Keratinocyte (primary cell): ENCODE results near the gene SMCO3. TPM values are rescaled to one million over a fixed set of nuclear protein-coding genes. Genes with fewer than 3 reads are reported as not detected.

ENCODE experiments used
- DNase-seq: peaks from one replicate; pipeline ENCODE4 v3.0.0-alpha.2; 2011; ENCODE audit warnings: low read depth, missing footprints, low spot score
- FAIRE-seq: peaks from 2 replicates; lab custom pipeline; 2011; peaks lifted over from hg19 to GRCh38; lab: Jason Lieb, UNC
- H2AFZ ChIP-seq: 2 replicates; pipeline ENCODE4 v1.6.0; 2012; ENCODE audit warnings: low read length, control low read depth, inconsistent platforms; ENCODE audit not compliant: control insufficient read depth
- H3K27ac ChIP-seq: 2 replicates; pipeline ENCODE4 v1.5.1; 2011; ENCODE audit warnings: low read length; ENCODE audit not compliant: control insufficient read depth, insufficient read depth
- H3K27me3 ChIP-seq: 3 replicates; pipeline ENCODE4 v1.6.0; 2011; ENCODE audit warnings: low read length; ENCODE audit not compliant: control insufficient read depth, insufficient read depth; ENCODE audit errors: extremely low read depth
- H3K36me3 ChIP-seq, 2 experiments: 2 replicates in 1 of 2; 3 replicates in 1 of 2; pipeline ENCODE4 v1.5.1; 2011; ENCODE audit warnings: low read length in 2 of 2, mild to moderate bottlenecking in 1 of 2; ENCODE audit not compliant: control insufficient read depth in 2 of 2, insufficient read depth in 2 of 2; ENCODE audit errors: extremely low read depth in 1 of 2
- H3K4me1 ChIP-seq: 3 replicates; pipeline ENCODE4 v1.5.1; 2011; ENCODE audit warnings: low read length; ENCODE audit not compliant: control insufficient read depth, insufficient read depth; ENCODE audit errors: extremely low read depth
- H3K4me2 ChIP-seq: 3 replicates; pipeline ENCODE4 v1.6.0; 2011; ENCODE audit warnings: low read depth, low read length; ENCODE audit not compliant: control insufficient read depth, insufficient read depth; ENCODE audit errors: extremely low read depth
- H3K4me3 ChIP-seq, 3 experiments: fragments of 200-600 bp in 1 of 3; sonication (generic) in 1 of 3; 2 replicates in 2 of 3; 3 replicates in 1 of 3; pipeline ENCODE4 v1.5.1; 2011 to 2016; ENCODE audit warnings: low read length in 3 of 3, mild to moderate bottlenecking in 3 of 3, control low read depth in 2 of 3, inconsistent platforms in 1 of 3, low read depth in 1 of 3, mixed read lengths in 1 of 3, mixed run types in 1 of 3, moderate library complexity in 1 of 3; ENCODE audit not compliant: control insufficient read depth in 2 of 3, insufficient read depth in 2 of 3; ENCODE audit errors: extremely low read depth in 1 of 3
- H3K79me2 ChIP-seq: 2 replicates; pipeline ENCODE4 v1.6.0; 2012; ENCODE audit warnings: low read length; ENCODE audit not compliant: control insufficient read depth, insufficient read depth
- H3K9ac ChIP-seq: 3 replicates; pipeline ENCODE4 v1.6.0; 2011; ENCODE audit warnings: low read length; ENCODE audit not compliant: control insufficient read depth, insufficient read depth; ENCODE audit errors: extremely low read depth
- H3K9me1 ChIP-seq: 3 replicates; pipeline ENCODE4 v1.6.0; 2011; ENCODE audit warnings: low read length; ENCODE audit not compliant: control insufficient read depth, insufficient read depth; ENCODE audit errors: extremely low read depth
- H3K9me3 ChIP-seq: 2 replicates; pipeline ENCODE4 v1.5.1; 2012; ENCODE audit warnings: low read depth, low read length; ENCODE audit not compliant: control insufficient read depth
- H4K20me1 ChIP-seq: 3 replicates; pipeline ENCODE4 v1.6.0; 2011; ENCODE audit warnings: low read length; ENCODE audit not compliant: control insufficient read depth, insufficient read depth; ENCODE audit errors: extremely low read depth
- CTCF ChIP-seq, 3 experiments: IDR thresholded peaks in 1 of 3; conservative IDR thresholded peaks in 1 of 3; optimal IDR thresholded peaks in 1 of 3; 2 replicates in 2 of 3; 3 replicates in 1 of 3; pipeline versions ENCODE3 to v1.5.1; 2011; ENCODE audit warnings: low read length in 3 of 3, mild to moderate bottlenecking in 3 of 3, moderate library complexity in 2 of 3, control low read depth in 1 of 3, inconsistent platforms in 1 of 3; ENCODE audit not compliant: insufficient read depth in 2 of 3; ENCODE audit errors: extremely low read depth in 1 of 3
- EZH2 ChIP-seq: IDR thresholded peaks from one replicate; pipeline ENCODE4 v1.6.1; 2012; ENCODE audit warnings: inconsistent platforms, mild to moderate bottlenecking, low read length, moderate library complexity
- dilution Hi-C: fragments of 300-500 bp; cut with MboI; formaldehyde crosslinking; loops from one replicate; pipeline ENCODE4 v1.7.0; 2020; ENCODE audit warnings: low sequenced_read_pairs; ENCODE audit not compliant: extremely low pct_ligation_motif_present
- polyA plus RNA-seq, 5 experiments: library from polyadenylated mRNA; depleted of rRNA in 3 of 5; stranded (reverse) in 3 of 5; stranded (forward) in 1 of 5; unstranded in 1 of 5; fragments of >200 nt; gene quantifications; 1 replicate in 1 of 5; 2 replicates in 3 of 5; 3 replicates in 1 of 5; pipeline versions ENCODE4 v1.2.1 to v1.2.3, GENCODE V29; 2011 to 2012; ENCODE audit warnings: missing spikeins in 2 of 5, low read depth in 1 of 5, low replicate concordance in 1 of 5

SMCO3 gene
- polyA plus RNA-seq, 1 donor (not counting 4 experiments of a cell fraction or from before 2014, with no cell fraction given) = not detected

- DNase-seq (no peak), FAIRE-seq (no peak)
- TF ChIP-seq EZH2 (no peak), CTCF (optimal IDR thresholded peaks at IDR 0.05 in 1 of 3, IDR thresholded peaks at IDR 0.05 in 1 of 3, conservative IDR thresholded peaks at IDR 0.05 in 1 of 3; ENCODE audit: extremely low read depth in 1 of 3, insufficient read depth in 2 of 3, low read length in 3 of 3) (peak in 1 of 3 experiments; percentile 5)
- dilution Hi-C loops = no loop called here
- no peaks in the 10 kb centered on the region for H3K9me1 ChIP-seq
- H3K27me3 ChIP-seq = no peaks in the 10 kb centered on the region
- no peaks in the 10 kb centered on the region for H3K36me3 ChIP-seq
- H3K9me3 ChIP-seq = peaks cover 3% of the 10 kb centered on the region
- H3K27ac ChIP-seq = no peak overlapping the region
- no peaks in the 10 kb centered on the region for H3K79me2 ChIP-seq
- H3K4me1 ChIP-seq = peaks cover 4% of the 10 kb centered on the region
- H2AFZ ChIP-seq = no peak overlapping the region
- no peak overlapping the region for H3K9ac ChIP-seq
- no peak overlapping the region for H3K4me3 ChIP-seq
- no peaks in the 10 kb centered on the region for H4K20me1 ChIP-seq
- H3K4me2 ChIP-seq = no peak overlapping the region
Observed at GRCh38 chr12:14756334-14757143, 57.4 kb downstream of the SMCO3 start.

Other genes with a start within 250 kb of the SMCO3 start
- 3.6 to 13.4 TPM (median 7.2 TPM) in 3 replicates for gene PLBD1, start 246.3 kb downstream of the SMCO3 start, polyA plus RNA-seq
- 0.03 to 0.06 TPM (median 0.03 TPM) in 3 replicates for gene GUCY2C, start 117.6 kb downstream of the SMCO3 start, polyA plus RNA-seq
- 4.8 to 21.0 TPM (median 13.1 TPM) in 3 replicates for gene WBP11, start 10.7 kb downstream of the SMCO3 start, polyA plus RNA-seq
- gene C12orf60, start 10.5 kb downstream of the SMCO3 start, polyA plus RNA-seq = 1.3 to 3.2 TPM (median 2.4 TPM) in 3 replicates
- not detected in 3 replicates for gene ART4, start 29.3 kb upstream of the SMCO3 start, polyA plus RNA-seq
- 0.24 to 0.33 TPM (median 0.31 TPM) in 3 replicates for gene MGP, start 71.7 kb upstream of the SMCO3 start, polyA plus RNA-seq
- 0.06 to 0.18 TPM (median 0.17 TPM) in 3 replicates for gene ERP27, start 124.4 kb upstream of the SMCO3 start, polyA plus RNA-seq
- 78.5 to 190 TPM (median 164 TPM) in 3 replicates for gene ARHGDIB, start 147.4 kb upstream of the SMCO3 start, polyA plus RNA-seq
- gene PDE6H, start 158.9 kb upstream of the SMCO3 start, polyA plus RNA-seq = not detected in 3 replicates